Activated B cell treated with CpG ODN at 0.5 μM for 24 hours (primary cell): ENCODE measurements around the gene TMEM138. TPM values are rescaled to one million over a fixed set of nuclear protein-coding genes. Genes with fewer than 3 reads are reported as not detected.

Experiments used
- ATAC-seq: fragments of 200-7000 bp; cut with Tn5 transposase; one replicate; pipeline ENCODE4 v1.10.0; 2021; ENCODE audit warnings: low read depth, mild to moderate bottlenecking, moderate library complexity
- CTCF ChIA-PET: fragments of 350-600 bp; sonication (Branson Sonifier 250); formaldehyde crosslinking; loops from one replicate; lab custom pipeline; 2021; ENCODE audit warnings: antibody characterized with exemption; lab: Charles Lee
- POLR2A ChIA-PET: fragments of 350-600 bp; sonication (Branson Sonifier 250); formaldehyde crosslinking; loops from one replicate; lab custom pipeline; 2021; ENCODE audit warnings: antibody characterized with exemption; lab: Charles Lee
- DNase-seq: peaks from one replicate; pipeline ENCODE4 v3.0.0; 2022
- H3K27ac Mint-ChIP-seq: one replicate; pipeline ENCODE4 v1.8.0; 2020; ENCODE audit warnings: mixed read lengths
- H3K27me3 Mint-ChIP-seq: one replicate; pipeline ENCODE4 v1.8.0; 2021; ENCODE audit warnings: mixed read lengths
- H3K36me3 Mint-ChIP-seq: one replicate; pipeline ENCODE4 v1.8.0; 2021; ENCODE audit warnings: low read depth, mixed read lengths
- H3K4me1 Mint-ChIP-seq: one replicate; pipeline ENCODE4 v1.8.0; 2021; ENCODE audit warnings: mixed read lengths
- H3K4me3 Mint-ChIP-seq: one replicate; pipeline ENCODE4 v1.8.0; 2020; ENCODE audit warnings: mild to moderate bottlenecking, mixed read lengths
- H3K9me3 Mint-ChIP-seq: one replicate; pipeline ENCODE4 v1.8.0; 2020; ENCODE audit warnings: mixed read lengths
- intact Hi-C: fragments of 100-400 bp; cut with micrococcal nuclease; formaldehyde crosslinking; loops from one replicate; pipeline ENCODE4 v1.15.1; 2024
- total RNA-seq: library from RNA; stranded (reverse); gene quantifications from 2 replicates; pipeline ENCODE4 v1.2.3, GENCODE V29; 2022
- TF ChIP-seq, protein P1 (sequence below): fragments of 200-600 bp; IDR thresholded peaks from one replicate; pipeline ENCODE4 v1.8.0; 2022; ENCODE audit warnings: antibody characterized with exemption, mild to moderate bottlenecking

Gene TMEM138
- total RNA-seq, 1 donor from 2014 or later, result 81.2 TPM

DNA sequence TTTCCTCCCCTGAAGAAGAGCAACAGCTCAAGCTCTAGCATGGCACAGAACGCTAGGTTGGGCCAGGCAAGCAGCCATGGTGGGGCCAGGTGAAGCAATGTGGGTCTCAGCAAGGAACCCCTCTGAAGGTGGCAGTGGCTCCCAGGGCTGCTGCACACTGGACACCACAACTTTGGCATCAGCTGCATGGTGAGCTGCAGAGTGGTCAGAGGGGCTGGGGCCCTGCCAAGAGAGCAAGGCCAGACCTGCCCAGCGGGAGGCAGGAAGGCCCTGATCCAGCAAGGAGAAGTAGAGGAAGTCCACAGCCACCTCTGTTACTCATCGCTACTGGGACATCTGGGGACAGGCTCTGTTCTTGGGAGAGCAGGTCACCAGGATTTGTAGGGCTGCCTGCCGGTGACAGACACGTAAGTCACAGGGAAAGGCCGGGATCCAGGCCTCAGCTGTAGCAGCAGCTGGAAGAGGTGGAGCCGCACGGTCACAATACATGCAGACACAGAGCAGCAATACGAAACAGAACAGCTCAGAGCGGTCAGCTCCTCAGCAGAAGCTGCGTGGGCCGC, 12.9 kb upstream of the TMEM138 start:
- TF ChIP-seq, protein P1, sequence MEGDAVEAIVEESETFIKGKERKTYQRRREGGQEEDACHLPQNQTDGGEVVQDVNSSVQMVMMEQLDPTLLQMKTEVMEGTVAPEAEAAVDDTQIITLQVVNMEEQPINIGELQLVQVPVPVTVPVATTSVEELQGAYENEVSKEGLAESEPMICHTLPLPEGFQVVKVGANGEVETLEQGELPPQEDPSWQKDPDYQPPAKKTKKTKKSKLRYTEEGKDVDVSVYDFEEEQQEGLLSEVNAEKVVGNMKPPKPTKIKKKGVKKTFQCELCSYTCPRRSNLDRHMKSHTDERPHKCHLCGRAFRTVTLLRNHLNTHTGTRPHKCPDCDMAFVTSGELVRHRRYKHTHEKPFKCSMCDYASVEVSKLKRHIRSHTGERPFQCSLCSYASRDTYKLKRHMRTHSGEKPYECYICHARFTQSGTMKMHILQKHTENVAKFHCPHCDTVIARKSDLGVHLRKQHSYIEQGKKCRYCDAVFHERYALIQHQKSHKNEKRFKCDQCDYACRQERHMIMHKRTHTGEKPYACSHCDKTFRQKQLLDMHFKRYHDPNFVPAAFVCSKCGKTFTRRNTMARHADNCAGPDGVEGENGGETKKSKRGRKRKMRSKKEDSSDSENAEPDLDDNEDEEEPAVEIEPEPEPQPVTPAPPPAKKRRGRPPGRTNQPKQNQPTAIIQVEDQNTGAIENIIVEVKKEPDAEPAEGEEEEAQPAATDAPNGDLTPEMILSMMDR, result no peak
- no peak overlapping the region for H3K27ac Mint-ChIP-seq
- no peak overlapping the region for H3K4me3 Mint-ChIP-seq
- DNase-seq, result no peak
- ChIA-PET POLR2A (interaction anchor here (1.1 to 6.4 kb wide), 3 partner anchors 9 to 43 kb away, joined by 4 to 76 read pairs (median 13); partner anchors contain the start of genes CYB561A3, TMEM138 and TMEM216), CTCF (interaction anchor here (0.7 kb wide), 1 partner anchor 37 kb away, joined by 3 read pairs; no protein-coding TSS in a partner anchor)
- ATAC-seq, result no peak
- H3K36me3 Mint-ChIP-seq, result peaks cover 84% of the 10 kb centered on the region
- no peaks in the 10 kb centered on the region for H3K27me3 Mint-ChIP-seq
- no peaks in the 10 kb centered on the region for H3K9me3 Mint-ChIP-seq
- intact Hi-C loops, result no loop called here
- peaks cover 46% of the 10 kb centered on the region for H3K4me1 Mint-ChIP-seq

DNA sequence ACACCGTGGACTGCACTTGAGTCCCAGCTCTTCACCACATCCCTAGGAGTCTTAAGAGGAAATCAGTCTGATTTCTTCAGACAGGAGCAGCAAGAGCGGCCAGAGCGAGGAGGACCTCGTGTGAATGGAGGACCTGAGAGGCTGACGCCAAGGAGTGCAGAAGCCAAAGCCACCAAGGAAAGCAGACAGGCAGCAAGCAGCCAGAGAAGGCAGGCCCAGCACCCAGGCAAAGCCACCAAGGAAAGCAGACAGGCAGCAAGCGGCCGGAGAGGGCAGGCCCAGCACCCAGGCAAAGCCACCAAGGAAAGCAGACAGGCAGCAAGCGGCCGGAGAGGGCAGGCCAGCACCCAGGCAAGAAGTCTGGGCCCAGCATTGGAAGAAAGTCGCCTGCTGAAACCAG, 12.3 kb upstream of the TMEM138 start:
- POLR2A ChIA-PET, result interaction anchor here (1.1 to 6.4 kb wide), 2 partner anchors 12 to 43 kb away, joined by 4 to 76 read pairs; partner anchors contain the start of genes CYB561A3, TMEM138 and TMEM216
- CTCF ChIA-PET, result interaction anchor here (0.7 kb wide), 1 partner anchor 36 kb away, joined by 3 read pairs; no protein-coding TSS in a partner anchor

DNA sequence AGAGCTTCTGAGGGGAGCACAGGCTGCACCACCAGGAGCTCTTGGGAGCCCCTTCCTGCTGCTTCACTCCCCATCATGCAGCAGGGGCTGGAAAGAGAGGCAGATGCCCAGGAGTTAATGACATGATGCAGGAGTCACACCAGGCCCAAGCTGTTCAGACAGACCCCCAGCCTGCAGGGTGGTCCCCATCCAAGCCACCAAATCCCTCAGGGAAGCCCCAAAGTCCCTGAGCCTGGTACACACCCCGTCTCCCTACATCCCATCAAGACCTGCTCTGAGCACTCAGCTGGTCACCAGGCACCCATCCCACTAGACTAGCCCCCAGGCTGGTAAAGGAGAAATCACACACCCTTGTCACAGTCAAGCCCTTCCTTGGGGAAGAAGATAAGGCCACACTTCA, 11.8 kb upstream of the TMEM138 start:
- Mint-ChIP-seq H3K4me3 (no peak overlapping the region), H3K36me3 (peaks cover 85% of the 10 kb centered on the region), H3K9me3 (no peaks in the 10 kb centered on the region), H3K27me3 (no peaks in the 10 kb centered on the region), H3K4me1 (peaks cover 51% of the 10 kb centered on the region), H3K27ac (peak overlapping the region; percentile 56)
- DNase-seq, result no peak
- TF ChIP-seq, protein P1, result no peak
- no peak for ATAC-seq
- intact Hi-C loops, result loop anchor here (10.0 kb wide), 1 partner anchor 1204 kb away; no protein-coding TSS in a partner anchor
- ChIA-PET POLR2A (interaction anchor here (6.4 kb wide), 1 partner anchor 11 kb away, joined by 76 read pairs; the partner anchor contains the start of genes CYB561A3 and TMEM138), CTCF (no interaction called here)

More for the DNA sequence above, 12.3 kb upstream of the TMEM138 start:
- Mint-ChIP-seq H3K4me3 (no peak overlapping the region), H3K36me3 (peaks cover 83% of the 10 kb centered on the region), H3K27me3 (no peaks in the 10 kb centered on the region), H3K27ac (peak overlapping the region; percentile 76), H3K4me1 (peaks cover 47% of the 10 kb centered on the region), H3K9me3 (no peaks in the 10 kb centered on the region)
- DNase-seq (no peak), ATAC-seq (no peak)
- TF ChIP-seq, protein P1, result no peak
- intact Hi-C loops, result loop anchor here (10.0 kb wide), 1 partner anchor 1205 kb away; no protein-coding TSS in a partner anchor

DNA sequence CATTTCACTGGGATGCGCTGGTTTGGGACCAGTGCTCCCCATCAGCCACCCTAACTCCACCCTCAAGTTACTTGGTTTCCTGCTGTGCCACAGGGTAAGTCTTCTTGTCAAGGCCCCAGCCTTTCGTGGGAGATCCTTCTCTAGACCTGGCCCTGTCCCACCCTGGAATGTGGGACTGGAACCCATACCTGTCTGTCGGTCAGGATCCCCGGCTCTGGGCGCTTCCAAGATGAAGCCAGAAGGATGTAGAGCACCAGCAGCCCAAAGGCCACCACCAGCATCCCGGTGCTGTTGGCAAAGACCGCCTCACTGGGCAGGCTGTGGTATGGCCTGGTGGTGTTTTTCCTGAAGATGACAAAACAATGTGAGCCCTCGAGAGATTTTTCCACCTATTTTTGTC, 11.4 kb upstream of the TMEM138 start:
- Mint-ChIP-seq H3K9me3 (no peaks in the 10 kb centered on the region), H3K27me3 (no peaks in the 10 kb centered on the region), H3K36me3 (peaks cover 85% of the 10 kb centered on the region), H3K4me1 (peaks cover 54% of the 10 kb centered on the region), H3K27ac (peak overlapping the region; percentile 56), H3K4me3 (no peak overlapping the region)
- intact Hi-C loops, result loop anchor here (1.0 to 10.0 kb wide), 2 partner anchors 8 to 1204 kb away; no protein-coding TSS in a partner anchor
- ATAC-seq, result no peak
- ChIA-PET CTCF (no interaction called here), POLR2A (interaction anchor here (0.7 to 6.4 kb wide), 2 partner anchors 11 to 40 kb away, joined by 6 to 76 read pairs; partner anchors contain the start of genes CYB561A3 and TMEM138)
- TF ChIP-seq, protein P1, result no peak
- no peak for DNase-seq

DNA sequence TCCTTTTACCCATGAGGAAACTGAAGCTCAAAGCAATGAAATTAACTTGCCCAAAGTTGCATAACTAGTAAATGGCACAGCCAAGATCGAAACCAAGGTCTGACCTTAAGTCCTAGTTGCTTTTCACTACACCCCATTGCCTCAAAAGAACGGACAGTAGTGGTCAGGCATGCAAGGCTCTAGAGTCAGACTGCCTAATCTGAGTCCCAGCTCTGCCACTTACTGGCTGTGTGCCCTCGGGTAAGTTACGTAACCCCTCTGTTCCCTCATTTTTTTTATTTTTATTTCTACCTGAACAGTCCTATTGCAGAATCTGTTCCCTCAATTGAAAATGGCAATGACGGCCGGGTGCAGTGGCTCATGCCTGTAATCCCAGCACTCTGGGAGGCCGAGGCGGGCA, 10.1 kb upstream of the TMEM138 start:
- peaks cover 56% of the 10 kb centered on the region for H3K4me1 Mint-ChIP-seq
- TF ChIP-seq, protein P1, result no peak
- ChIA-PET POLR2A (interaction anchor here (3.7 kb wide), 1 partner anchor 10 kb away, joined by 34 read pairs; the partner anchor contains the start of genes CYB561A3 and TMEM138), CTCF (interaction anchor here (0.8 to 1.4 kb wide), 2 partner anchors 16 to 34 kb away, joined by 3 to 7 read pairs; no protein-coding TSS in a partner anchor)
- H3K4me3 Mint-ChIP-seq, result no peak overlapping the region
- no peaks in the 10 kb centered on the region for H3K27me3 Mint-ChIP-seq
- intact Hi-C loops, result loop anchor here (10.0 kb wide), 1 partner anchor 1203 kb away; no protein-coding TSS in a partner anchor
- peaks cover 82% of the 10 kb centered on the region for H3K36me3 Mint-ChIP-seq
- H3K27ac Mint-ChIP-seq, result no peak overlapping the region
- no peak for DNase-seq
- H3K9me3 Mint-ChIP-seq, result no peaks in the 10 kb centered on the region
- ATAC-seq, result no peak
